HepG2 (cell line): Measurements from ENCODE around the gene C2. TPM values are rescaled to one million over a fixed set of nuclear protein-coding genes. Genes with fewer than 3 reads are reported as not detected.
A peak's percentile ranks its signal among the peaks of the same experiment; 100 is the strongest.

ENCODE experiments used
- CEBPZ ChIP-seq: IDR thresholded peaks from 2 replicates; pipeline ENCODE4 v1.6.1; 2012; ENCODE audit warnings: low read length, improper control_type of control experiment
- DDIT3 ChIP-seq: sonication (generic); formaldehyde crosslinking; IDR thresholded peaks from 2 replicates; pipeline ENCODE4 v1.4.0; 2020; ENCODE audit warnings: mild to moderate bottlenecking, missing genetic modification reagents
- ELF3 ChIP-seq: IDR thresholded peaks from 2 replicates; pipeline ENCODE4 v1.6.1; 2016; ENCODE audit warnings: missing genetic modification reagents, missing compliant biosample characterization
- FOSL2 ChIP-seq: sonication (generic); formaldehyde crosslinking; IDR thresholded peaks from 2 replicates; pipeline ENCODE4 v1.4.0; 2020; ENCODE audit warnings: missing genetic modification reagents
- GLMP ChIP-seq: sonication (generic); formaldehyde crosslinking; IDR thresholded peaks from 2 replicates; pipeline ENCODE4 v1.9.0; 2021; ENCODE audit warnings: missing genetic modification reagents, mild to moderate bottlenecking, borderline replicate concordance
- HIVEP1 ChIP-seq: sonication (generic); formaldehyde crosslinking; IDR thresholded peaks from 2 replicates; pipeline ENCODE4 v1.4.0; 2020; ENCODE audit warnings: mild to moderate bottlenecking, missing genetic modification reagents
- HMG20A ChIP-seq: IDR thresholded peaks from 2 replicates; pipeline ENCODE4 v1.6.1; 2016; ENCODE audit warnings: borderline replicate concordance
- HMG20B ChIP-seq: conservative IDR thresholded peaks from 2 replicates; pipeline ENCODE4 v1.6.1; 2016; ENCODE audit warnings: missing genetic modification reagents, missing compliant biosample characterization
- JUN ChIP-seq: sonication (generic); formaldehyde crosslinking; IDR thresholded peaks from 2 replicates; pipeline ENCODE4 v1.4.0; 2020; ENCODE audit warnings: mild to moderate bottlenecking, missing genetic modification reagents
- KLF13 ChIP-seq: sonication (generic); formaldehyde crosslinking; IDR thresholded peaks from 2 replicates; pipeline ENCODE4 v1.4.0; 2020; ENCODE audit warnings: mild to moderate bottlenecking, missing genetic modification reagents
- KLF15 ChIP-seq: sonication (generic); formaldehyde crosslinking; IDR thresholded peaks from 2 replicates; pipeline ENCODE4 v1.8.1; 2023; ENCODE audit warnings: borderline replicate concordance, mild to moderate bottlenecking, inconsistent platforms, missing genetic modification reagents, mixed read lengths
- MAZ ChIP-seq, 2 experiments: sonication (generic) in 1 of 2; formaldehyde crosslinking in 1 of 2; IDR thresholded peaks; 2 replicates each; pipeline versions ENCODE4 v1.5.0 to v1.6.1; 2012 to 2020; ENCODE audit warnings: low read depth in 2 of 2, mild to moderate bottlenecking in 2 of 2, borderline replicate concordance in 1 of 2, improper control_type of control experiment in 1 of 2, low read length in 1 of 2, missing genetic modification reagents in 1 of 2, moderate library complexity in 1 of 2
- PHF5A ChIP-seq: IDR thresholded peaks from one replicate; pipeline ENCODE4 v1.6.1; 2018; ENCODE audit warnings: low read depth, missing genetic modification reagents; ENCODE audit not compliant: unreplicated experiment
- POGK ChIP-seq: sonication (generic); formaldehyde crosslinking; conservative IDR thresholded peaks from 2 replicates; pipeline ENCODE4 v1.8.0; 2022; ENCODE audit warnings: mild to moderate bottlenecking, moderate library complexity, missing genetic modification reagents
- SCMH1 ChIP-seq: sonication (generic); formaldehyde crosslinking; IDR thresholded peaks from 2 replicates; pipeline ENCODE4 v1.9.0; 2021; ENCODE audit warnings: missing genetic modification reagents, mild to moderate bottlenecking, borderline replicate concordance
- SRF ChIP-seq: IDR thresholded peaks from 2 replicates; pipeline ENCODE4 v1.6.1; 2011; ENCODE audit warnings: mild to moderate bottlenecking, low read depth, low read length, moderate library complexity
- SUZ12 ChIP-seq: fragments of 150-350 bp; IDR thresholded peaks from 2 replicates; pipeline ENCODE4 v1.6.1; 2014; ENCODE audit warnings: low read depth, low read length
- ZBTB20 ChIP-seq: sonication (generic); formaldehyde crosslinking; IDR thresholded peaks from 2 replicates; pipeline ENCODE4 v1.8.1; 2023; ENCODE audit warnings: missing genetic modification reagents, low read depth, mild to moderate bottlenecking, borderline replicate concordance
- ZC3H13 ChIP-seq: sonication (generic); formaldehyde crosslinking; IDR thresholded peaks from 2 replicates; pipeline ENCODE4 v1.8.1; 2023; ENCODE audit warnings: mild to moderate bottlenecking, missing genetic modification reagents, moderate library complexity
- ZNF124 ChIP-seq: sonication (generic); formaldehyde crosslinking; IDR thresholded peaks from 2 replicates; pipeline ENCODE4 v1.4.0; 2020; ENCODE audit warnings: missing genetic modification reagents
- ZNF160 ChIP-seq: sonication (generic); formaldehyde crosslinking; IDR thresholded peaks from 2 replicates; pipeline ENCODE4 v1.8.0; 2022; ENCODE audit warnings: mild to moderate bottlenecking, inconsistent platforms, missing genetic modification reagents
- ZNF263 ChIP-seq: sonication (generic); formaldehyde crosslinking; IDR thresholded peaks from 2 replicates; pipeline ENCODE4 v1.4.0; 2020; ENCODE audit warnings: missing genetic modification reagents
- ZNF432 ChIP-seq: sonication (generic); formaldehyde crosslinking; IDR thresholded peaks from 2 replicates; pipeline ENCODE4 v1.5.0; 2020; ENCODE audit warnings: missing genetic modification reagents, mild to moderate bottlenecking, borderline replicate concordance
- ZNF441 ChIP-seq: sonication (generic); formaldehyde crosslinking; IDR thresholded peaks from 2 replicates; pipeline ENCODE4 v1.7.0; 2021; ENCODE audit warnings: missing genetic modification reagents, borderline replicate concordance
- polyA plus RNA-seq, 8 experiments: library from polyadenylated mRNA; depleted of rRNA in 3 of 8; stranded (reverse) in 7 of 8; unstranded in 1 of 8; fragments of >200 nt; fragmentation: Illumina TruSeq in 4 of 8; extraction: Trizol in 4 of 8; gene quantifications; 2 replicates each; pipeline versions ENCODE4 v1.2.1 to v1.2.3, GENCODE V29; 2011 to 2016; ENCODE audit warnings: low read depth in 4 of 8, missing spikeins in 1 of 8, mixed read lengths in 1 of 8; ENCODE audit not compliant: insufficient read depth in 1 of 8
- total RNA-seq, 5 experiments: library from RNA; depleted of rRNA; stranded (reverse); fragments of >200 nt; fragmentation: Illumina TruSeq; extraction: Trizol; gene quantifications; 2 replicates each; pipeline ENCODE4 v1.2.3, GENCODE V29; 2016; ENCODE audit warnings: low read depth in 1 of 5

Gene C2
- total and polyA plus RNA-seq, 2 of the 13 experiments (the other 11 are each of a cell fraction or from before 2014, with no cell fraction given), result 165 to 307 TPM

- TF ChIP-seq CEBPZ, result no peak
- TF ChIP-seq PHF5A (CRISPR knock-in tag), result no peak
- no peak for TF ChIP-seq DDIT3 (CRISPR knock-in tag)
- no peak for TF ChIP-seq ZC3H13
- TF ChIP-seq ELF3 (CRISPR knock-in tag), result no peak
- no peak for TF ChIP-seq MAZ (IDR thresholded peaks at IDR 0.05; ENCODE audit: borderline replicate concordance, low read depth, low read length)
- no peak for TF ChIP-seq MAZ (CRISPR knock-in tag; IDR thresholded peaks at IDR 0.05; ENCODE audit: low read depth)
- no peak for TF ChIP-seq ZNF160
- TF ChIP-seq ZNF432 (CRISPR knock-in tag), result no peak
- TF ChIP-seq KLF15 (CRISPR knock-in tag), result no peak
- TF ChIP-seq SRF, result no peak
- peak; percentile 15; the same call in 1 of the 2 replicates for TF ChIP-seq HIVEP1
- no peak for TF ChIP-seq SUZ12
- TF ChIP-seq JUN (CRISPR knock-in tag), result no peak
- no peak for TF ChIP-seq FOSL2 (CRISPR knock-in tag)
- no peak for TF ChIP-seq ZBTB20
- no peak for TF ChIP-seq HMG20A
- 0 out of 2 replicates have a peak, but pooled peaks have one; percentile 39 for TF ChIP-seq KLF13 (CRISPR knock-in tag)
- no peak for TF ChIP-seq ZNF124 (CRISPR knock-in tag)
- TF ChIP-seq HMG20B (CRISPR knock-in tag), result no peak
- 0 out of 2 replicates have a peak, but pooled peaks have one; percentile 19 for TF ChIP-seq ZNF263 (CRISPR knock-in tag)
- no peak for TF ChIP-seq ZNF441
- TF ChIP-seq SCMH1 (CRISPR knock-in tag), result no peak
- TF ChIP-seq POGK (CRISPR knock-in tag), result no peak
- TF ChIP-seq GLMP (CRISPR knock-in tag), result no peak
Observed at GRCh38 chr6:31900917-31901414, 26.6 kb upstream of the C2 start (continued).
